ENCODE measurements around the gene DTL.

DTL gene

DNA sequence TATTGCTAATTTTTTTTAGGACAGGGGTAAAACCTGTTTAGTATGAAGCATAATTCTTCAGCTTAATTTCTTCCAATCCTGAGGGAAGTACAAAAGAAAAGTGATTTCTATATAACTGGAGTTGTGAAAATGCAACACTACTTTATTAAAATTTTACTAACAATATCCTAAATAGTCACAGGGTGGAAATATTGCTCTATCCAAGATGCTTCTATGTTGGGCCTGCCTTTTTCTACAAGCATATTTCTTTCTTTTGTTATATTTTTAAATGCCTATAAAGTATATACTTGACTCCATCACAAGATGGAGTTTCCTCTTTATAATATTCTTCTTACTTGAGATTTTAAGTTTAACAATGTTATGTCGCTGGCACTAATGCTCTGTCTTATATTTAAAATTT is 37.9 kb downstream of the DTL start:
- Histone ChIP-seq H3K27me3 (ENCODE audit: control insufficient read depth, insufficient read depth, low read length) (no peaks in the 10 kb centered on the region), H3K4me2 (ENCODE audit: low read length) (no peak overlapping the region), H3K9me3 (replicated peaks; ENCODE audit: low read length) (no peaks in the 10 kb centered on the region), H3K9ac (ENCODE audit: low read depth, low read length) (no peak overlapping the region), H3K4me1 (ENCODE audit: control insufficient read depth, insufficient read depth, low read length) (no peaks in the 10 kb centered on the region), H3K36me3 (ENCODE audit: insufficient read depth, low read length) (no peaks in the 10 kb centered on the region), H3K4me3 (ENCODE audit: low read length) (no peak overlapping the region)

DNA sequence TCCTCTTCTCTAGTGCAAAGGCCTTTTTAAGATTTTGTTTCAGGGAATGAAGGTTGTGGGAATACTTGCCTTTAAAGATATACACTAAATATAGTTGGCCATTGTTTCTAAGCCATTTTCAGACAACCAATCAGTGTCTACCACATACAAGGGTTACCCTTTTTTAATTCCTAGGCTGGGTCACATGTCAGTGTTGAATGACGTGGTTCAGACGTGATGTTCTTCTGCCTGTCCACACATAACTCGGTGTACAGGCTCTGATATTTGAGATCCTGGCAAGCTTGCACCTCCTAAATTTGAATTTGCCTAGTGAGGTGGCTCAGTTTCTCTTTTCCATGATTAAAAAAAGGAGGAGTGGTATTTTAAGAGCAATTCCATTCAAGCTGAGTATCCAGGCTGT is 38.8 kb downstream of the DTL start:
- Histone ChIP-seq H3K9ac (ENCODE audit: low read depth, low read length) (no peak overlapping the region), H3K9me3 (replicated peaks; ENCODE audit: low read length) (no peaks in the 10 kb centered on the region), H3K27me3 (ENCODE audit: control insufficient read depth, insufficient read depth, low read length) (no peaks in the 10 kb centered on the region), H3K4me3 (ENCODE audit: low read length) (no peak overlapping the region), H3K4me2 (ENCODE audit: low read length) (no peak overlapping the region), H3K36me3 (ENCODE audit: insufficient read depth, low read length) (no peaks in the 10 kb centered on the region), H3K4me1 (ENCODE audit: control insufficient read depth, insufficient read depth, low read length) (no peaks in the 10 kb centered on the region)

DNA sequence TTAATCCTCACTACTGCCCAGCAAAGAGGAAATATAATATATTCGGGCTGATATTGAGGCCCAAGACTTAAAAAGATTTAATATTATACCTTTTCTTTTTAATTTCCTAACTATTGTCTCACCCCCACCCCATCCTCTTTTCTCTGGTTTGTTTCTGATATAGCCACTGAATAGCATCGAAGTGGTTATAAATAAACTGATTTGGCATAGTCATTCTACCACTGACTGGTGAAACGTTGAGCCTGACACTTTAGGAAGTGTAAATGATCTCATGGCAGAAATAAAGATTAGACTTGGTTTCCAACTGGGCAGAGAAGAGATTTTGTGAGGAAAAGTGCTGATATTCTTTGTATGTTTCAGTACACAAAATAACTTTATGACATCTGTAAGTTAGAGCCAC is 39.3 kb downstream of the DTL start:
- H3K27me3 ChIP-seq (ENCODE audit: control insufficient read depth, insufficient read depth, low read length): no peaks in the 10 kb centered on the region
- no peaks in the 10 kb centered on the region for H3K36me3 ChIP-seq (ENCODE audit: insufficient read depth, low read length)
- H3K4me3 ChIP-seq (ENCODE audit: low read length): no peak overlapping the region
- H3K4me1 ChIP-seq (ENCODE audit: control insufficient read depth, insufficient read depth, low read length): no peaks in the 10 kb centered on the region
- H3K4me2 ChIP-seq (ENCODE audit: low read length): no peak overlapping the region
- H3K9ac ChIP-seq (ENCODE audit: low read depth, low read length): no peak overlapping the region
- no peaks in the 10 kb centered on the region for H3K9me3 ChIP-seq (replicated peaks; ENCODE audit: low read length)

DNA sequence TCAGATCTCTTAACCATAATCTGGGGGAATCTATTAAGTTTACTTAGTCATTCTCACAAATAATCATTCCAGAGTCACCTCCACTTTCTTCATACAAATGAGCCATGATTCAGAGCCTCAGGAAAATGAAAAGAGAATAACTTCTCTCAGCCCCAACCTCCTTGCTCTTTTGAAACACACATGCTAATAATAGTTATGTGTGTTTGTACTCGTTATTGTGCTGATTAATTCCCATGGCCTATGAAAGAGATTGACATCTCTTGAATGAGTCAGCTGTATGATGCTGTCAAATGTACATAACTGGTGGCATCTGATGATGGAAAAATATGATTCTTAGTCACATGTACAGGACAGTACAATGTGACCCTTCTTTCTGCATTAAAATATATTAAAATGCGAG is 41.5 kb downstream of the DTL start:
- Histone ChIP-seq H3K4me3 (ENCODE audit: low read length) (no peak overlapping the region), H3K36me3 (ENCODE audit: insufficient read depth, low read length) (peaks cover 7% of the 10 kb centered on the region), H3K27me3 (ENCODE audit: control insufficient read depth, insufficient read depth, low read length) (no peaks in the 10 kb centered on the region), H3K4me1 (ENCODE audit: control insufficient read depth, insufficient read depth, low read length) (no peaks in the 10 kb centered on the region), H3K4me2 (ENCODE audit: low read length) (no peak overlapping the region), H3K9me3 (replicated peaks; ENCODE audit: low read length) (no peaks in the 10 kb centered on the region), H3K9ac (ENCODE audit: low read depth, low read length) (no peak overlapping the region)

DNA sequence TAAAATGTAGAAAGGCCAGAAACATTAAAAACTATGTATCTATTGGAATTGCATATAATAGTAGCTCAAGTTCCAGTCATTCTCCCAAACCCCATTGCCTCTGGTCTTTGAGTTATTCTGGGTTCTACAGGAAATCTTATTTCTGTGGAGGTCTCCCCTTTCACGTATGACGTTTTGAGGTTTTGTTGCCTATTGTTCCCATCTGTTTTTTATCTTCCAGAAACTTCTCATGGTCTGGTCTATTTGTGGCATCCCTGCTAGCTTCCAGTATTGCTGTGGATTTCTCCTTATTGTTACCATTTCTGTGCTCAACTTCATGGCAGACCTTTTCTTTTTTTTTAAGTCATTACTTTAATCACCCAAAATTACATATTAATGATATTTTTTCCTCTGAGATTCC is 43.3 kb downstream of the DTL start:
- Histone ChIP-seq H3K36me3 (ENCODE audit: insufficient read depth, low read length) (peaks cover 14% of the 10 kb centered on the region), H3K27me3 (ENCODE audit: control insufficient read depth, insufficient read depth, low read length) (no peaks in the 10 kb centered on the region), H3K9ac (ENCODE audit: low read depth, low read length) (no peak overlapping the region), H3K4me3 (ENCODE audit: low read length) (no peak overlapping the region), H3K9me3 (replicated peaks; ENCODE audit: low read length) (no peaks in the 10 kb centered on the region), H3K4me1 (ENCODE audit: control insufficient read depth, insufficient read depth, low read length) (no peaks in the 10 kb centered on the region), H3K4me2 (ENCODE audit: low read length) (no peak overlapping the region)

DNA sequence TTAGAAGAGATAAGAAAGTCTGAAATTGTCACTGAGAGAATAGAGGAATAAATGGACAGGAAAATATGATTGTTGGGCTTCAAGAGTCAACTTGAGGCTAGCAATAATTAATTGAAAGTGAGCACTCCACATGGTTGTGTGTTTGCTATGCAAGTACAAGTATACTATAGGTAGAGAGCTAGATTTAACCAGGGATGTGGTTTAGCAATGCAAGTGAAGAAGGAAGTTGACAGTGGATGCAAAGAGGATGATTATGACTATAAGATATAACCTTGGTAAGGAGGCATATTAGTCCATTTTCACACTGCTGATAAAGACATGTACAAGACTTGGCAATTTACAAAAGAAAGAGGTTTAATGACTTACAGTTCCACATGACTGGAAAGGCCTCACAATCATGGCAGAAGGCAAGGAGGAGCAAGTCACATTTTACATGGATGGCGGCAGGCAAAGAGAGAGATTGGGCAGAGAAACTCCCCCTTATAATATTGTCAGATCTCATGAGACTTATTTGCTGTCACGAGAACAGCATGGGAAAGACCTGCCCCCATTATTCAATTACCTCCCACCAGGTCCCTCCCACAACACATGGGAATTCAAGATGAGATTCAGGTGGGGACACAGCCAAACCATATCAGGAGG is 47.3 kb downstream of the DTL start:
- Histone ChIP-seq H3K27me3 (ENCODE audit: control insufficient read depth, insufficient read depth, low read length) (no peaks in the 10 kb centered on the region), H3K4me1 (ENCODE audit: control insufficient read depth, insufficient read depth, low read length) (peaks cover 4% of the 10 kb centered on the region), H3K9me3 (replicated peaks; ENCODE audit: low read length) (no peaks in the 10 kb centered on the region), H3K4me2 (ENCODE audit: low read length) (no peak overlapping the region), H3K36me3 (ENCODE audit: insufficient read depth, low read length) (peaks cover 17% of the 10 kb centered on the region), H3K4me3 (ENCODE audit: low read length) (no peak overlapping the region), H3K9ac (ENCODE audit: low read depth, low read length) (no peak overlapping the region)

DNA sequence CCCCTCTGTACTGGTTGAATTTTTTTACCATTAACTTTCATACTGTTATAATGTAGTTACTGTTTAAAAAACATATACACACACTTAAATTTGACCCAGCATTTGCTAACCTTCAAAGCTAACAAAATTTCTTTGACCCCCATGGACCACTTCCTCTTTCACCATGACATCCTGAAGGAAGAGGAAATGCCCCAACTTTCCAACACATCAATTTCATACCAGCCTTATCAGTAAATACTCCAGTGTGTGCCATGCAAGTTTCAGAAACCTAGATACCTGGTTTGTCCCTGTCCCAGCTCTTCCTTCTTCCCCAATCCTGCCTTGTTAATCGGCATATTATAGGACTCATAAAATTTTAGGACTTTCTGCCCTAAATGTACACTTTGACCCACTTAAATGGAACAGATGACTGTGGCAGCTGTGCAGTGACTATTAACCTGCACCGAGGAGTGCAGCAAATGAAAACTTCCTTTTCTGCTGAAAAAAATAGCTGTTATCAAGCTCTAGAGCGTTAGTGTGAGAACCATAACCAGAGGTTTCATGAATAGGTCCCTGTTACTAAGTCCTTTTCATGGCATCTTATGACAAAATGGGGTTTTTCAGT is 54.1 kb downstream of the DTL start:
- Histone ChIP-seq H3K27me3 (ENCODE audit: control insufficient read depth, insufficient read depth, low read length) (no peaks in the 10 kb centered on the region), H3K4me1 (ENCODE audit: control insufficient read depth, insufficient read depth, low read length) (peaks cover 10% of the 10 kb centered on the region), H3K9me3 (replicated peaks; ENCODE audit: low read length) (no peaks in the 10 kb centered on the region), H3K36me3 (ENCODE audit: insufficient read depth, low read length) (peaks cover 6% of the 10 kb centered on the region), H3K4me2 (ENCODE audit: low read length) (no peak overlapping the region), H3K4me3 (ENCODE audit: low read length) (no peak overlapping the region), H3K9ac (ENCODE audit: low read depth, low read length) (no peak overlapping the region)

DNA sequence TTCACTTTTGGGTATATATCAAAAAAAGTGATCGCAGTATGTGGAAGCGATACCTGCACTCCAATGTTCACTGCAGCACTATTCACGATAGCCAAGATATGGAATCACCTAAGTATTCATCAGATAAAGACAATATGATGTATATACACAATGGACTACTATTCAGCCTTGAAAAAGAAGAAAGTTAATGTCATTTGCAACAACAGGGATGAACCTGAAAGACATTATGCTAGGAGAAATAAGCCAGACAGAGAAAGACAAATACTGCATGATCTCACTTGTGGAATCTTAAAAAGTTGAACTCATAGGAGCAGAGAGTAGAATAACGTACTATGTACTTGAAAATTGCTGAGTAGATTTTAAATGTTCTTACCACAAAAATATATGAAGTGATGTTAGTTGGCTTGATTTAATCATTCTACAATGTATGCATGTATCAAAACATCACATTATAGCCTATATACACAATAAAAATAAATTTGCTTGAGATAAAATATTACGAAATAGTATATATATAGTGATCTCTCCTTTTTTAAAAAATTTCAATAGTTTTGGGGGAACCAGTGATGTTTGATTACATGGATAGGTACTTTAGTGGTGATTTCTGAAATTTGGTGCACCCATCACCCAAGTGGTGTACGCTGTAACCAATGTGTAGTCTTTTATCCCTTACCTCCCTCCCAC is 56.0 kb downstream of the DTL start:
- Histone ChIP-seq H3K4me1 (ENCODE audit: control insufficient read depth, insufficient read depth, low read length) (peaks cover 10% of the 10 kb centered on the region), H3K4me3 (ENCODE audit: low read length) (no peak overlapping the region), H3K4me2 (ENCODE audit: low read length) (no peak overlapping the region), H3K36me3 (ENCODE audit: insufficient read depth, low read length) (peaks cover 3% of the 10 kb centered on the region), H3K9ac (ENCODE audit: low read depth, low read length) (no peak overlapping the region), H3K9me3 (replicated peaks; ENCODE audit: low read length) (no peaks in the 10 kb centered on the region), H3K27me3 (ENCODE audit: control insufficient read depth, insufficient read depth, low read length) (no peaks in the 10 kb centered on the region)

DNA sequence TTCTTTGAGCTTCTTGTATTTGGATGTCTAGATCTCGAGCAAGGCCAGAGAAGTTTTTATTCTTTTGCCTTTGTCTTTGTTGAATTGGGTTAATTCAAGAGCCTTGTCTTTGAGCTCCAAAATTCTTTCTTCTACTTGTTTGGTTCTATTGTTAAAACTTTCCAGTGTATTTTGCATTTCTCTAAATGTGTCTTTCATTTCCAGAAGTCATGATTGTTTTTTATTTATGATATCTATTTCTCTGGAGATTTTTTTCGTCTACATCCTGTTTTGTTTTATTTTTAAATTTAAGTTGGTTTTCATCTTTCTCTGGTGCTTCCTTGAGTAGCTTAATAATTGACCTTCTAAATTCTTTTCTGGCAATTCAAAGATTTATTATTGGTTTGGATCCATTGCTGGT is 61.8 kb downstream of the DTL start:
- Histone ChIP-seq H3K9me3 (replicated peaks; ENCODE audit: low read length) (no peaks in the 10 kb centered on the region), H3K36me3 (ENCODE audit: insufficient read depth, low read length) (peaks cover 7% of the 10 kb centered on the region), H3K4me2 (ENCODE audit: low read length) (no peak overlapping the region), H3K9ac (ENCODE audit: low read depth, low read length) (no peak overlapping the region), H3K4me1 (ENCODE audit: control insufficient read depth, insufficient read depth, low read length) (no peaks in the 10 kb centered on the region), H3K27me3 (ENCODE audit: control insufficient read depth, insufficient read depth, low read length) (no peaks in the 10 kb centered on the region), H3K4me3 (ENCODE audit: low read length) (no peak overlapping the region)

DNA sequence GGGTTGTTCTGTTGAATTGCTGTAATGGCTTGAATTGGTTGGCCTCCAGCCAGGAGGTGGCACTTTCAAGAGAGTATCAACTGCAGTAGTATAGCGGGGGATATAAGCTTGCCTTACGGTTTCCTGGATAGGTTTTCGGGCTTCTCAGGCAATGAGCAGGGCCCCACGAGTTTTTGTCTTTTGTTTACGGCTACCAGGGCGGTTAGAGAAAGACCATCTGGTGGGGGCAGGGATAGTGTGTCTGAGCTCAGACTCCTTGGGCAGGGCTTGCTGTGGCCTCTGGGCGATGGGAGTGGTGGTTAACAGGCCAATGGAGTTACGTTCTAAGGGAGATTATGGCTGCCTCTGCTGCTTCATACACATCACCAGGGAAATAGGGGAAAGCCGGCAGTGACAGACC is 62.8 kb downstream of the DTL start:
- no peak overlapping the region for H3K9ac ChIP-seq (ENCODE audit: low read depth, low read length)
- H3K9me3 ChIP-seq (replicated peaks; ENCODE audit: low read length): no peaks in the 10 kb centered on the region
- H3K4me1 ChIP-seq (ENCODE audit: control insufficient read depth, insufficient read depth, low read length): no peaks in the 10 kb centered on the region
- H3K4me3 ChIP-seq (ENCODE audit: low read length): no peak overlapping the region
- H3K4me2 ChIP-seq (ENCODE audit: low read length): no peak overlapping the region
- H3K36me3 ChIP-seq (ENCODE audit: insufficient read depth, low read length): peaks cover 7% of the 10 kb centered on the region
- no peaks in the 10 kb centered on the region for H3K27me3 ChIP-seq (ENCODE audit: control insufficient read depth, insufficient read depth, low read length)

DNA sequence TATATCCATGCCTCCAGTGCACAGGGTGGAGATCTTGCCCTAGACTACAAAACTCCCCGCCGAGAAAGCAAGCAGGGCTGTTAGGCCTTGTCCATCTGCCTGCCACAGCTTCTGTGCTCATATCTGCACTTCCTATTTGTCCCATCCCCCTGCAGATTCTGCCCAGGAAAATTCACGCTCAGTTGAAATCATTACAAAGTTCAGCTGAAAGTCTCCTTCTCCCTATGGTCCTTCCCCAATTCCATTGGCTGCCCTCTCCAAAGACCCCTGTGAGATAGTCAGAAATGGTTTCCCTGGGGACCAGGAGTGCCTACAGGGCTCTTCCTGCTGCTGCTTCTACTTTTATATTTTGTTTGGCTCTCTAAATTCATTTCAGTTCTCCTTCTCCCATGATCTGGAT is 63.2 kb downstream of the DTL start:
- H3K27me3 ChIP-seq (ENCODE audit: control insufficient read depth, insufficient read depth, low read length): no peaks in the 10 kb centered on the region
- no peaks in the 10 kb centered on the region for H3K9me3 ChIP-seq (replicated peaks; ENCODE audit: low read length)
- H3K4me1 ChIP-seq (ENCODE audit: control insufficient read depth, insufficient read depth, low read length): no peaks in the 10 kb centered on the region
- H3K4me2 ChIP-seq (ENCODE audit: low read length): no peak overlapping the region
- H3K36me3 ChIP-seq (ENCODE audit: insufficient read depth, low read length): peaks cover 7% of the 10 kb centered on the region
- H3K4me3 ChIP-seq (ENCODE audit: low read length): no peak overlapping the region
- no peak overlapping the region for H3K9ac ChIP-seq (ENCODE audit: low read depth, low read length)

DNA sequence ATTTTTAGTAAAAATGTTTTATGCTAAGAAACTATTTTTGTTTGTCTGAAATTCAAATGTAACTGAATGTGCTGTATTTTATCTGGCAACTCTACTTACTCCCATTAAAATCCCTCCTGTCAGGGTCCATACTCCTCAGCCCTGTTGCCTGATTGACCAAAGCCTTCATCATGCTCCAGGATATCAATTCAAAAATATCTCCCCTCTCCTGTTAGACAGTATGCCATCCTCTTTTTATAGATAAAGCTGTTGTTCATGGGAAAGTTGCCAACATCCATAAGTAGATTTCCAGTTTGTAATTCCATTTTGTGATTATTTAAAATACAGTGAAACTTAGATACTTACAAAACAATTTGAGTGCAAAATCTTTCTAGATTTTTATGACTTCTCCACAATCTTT is 65.7 kb downstream of the DTL start:
- no peak overlapping the region for H3K4me2 ChIP-seq (ENCODE audit: low read length)
- H3K4me1 ChIP-seq (ENCODE audit: control insufficient read depth, insufficient read depth, low read length): no peaks in the 10 kb centered on the region
- peaks cover 7% of the 10 kb centered on the region for H3K36me3 ChIP-seq (ENCODE audit: insufficient read depth, low read length)
- H3K27me3 ChIP-seq (ENCODE audit: control insufficient read depth, insufficient read depth, low read length): no peaks in the 10 kb centered on the region
- H3K9me3 ChIP-seq (replicated peaks; ENCODE audit: low read length): no peaks in the 10 kb centered on the region
- no peak overlapping the region for H3K4me3 ChIP-seq (ENCODE audit: low read length)
- no peak overlapping the region for H3K9ac ChIP-seq (ENCODE audit: low read depth, low read length)

Measured in skeletal muscle satellite cell (primary cell).